ENCODE results near the gene EIF3F. TPM values are rescaled to one million over a fixed set of nuclear protein-coding genes. Genes with fewer than 3 reads are reported as not detected.

EIF3F gene
- total and polyA plus RNA-seq, 8 donors = 153 to 400 (median 347) TPM

DNA sequence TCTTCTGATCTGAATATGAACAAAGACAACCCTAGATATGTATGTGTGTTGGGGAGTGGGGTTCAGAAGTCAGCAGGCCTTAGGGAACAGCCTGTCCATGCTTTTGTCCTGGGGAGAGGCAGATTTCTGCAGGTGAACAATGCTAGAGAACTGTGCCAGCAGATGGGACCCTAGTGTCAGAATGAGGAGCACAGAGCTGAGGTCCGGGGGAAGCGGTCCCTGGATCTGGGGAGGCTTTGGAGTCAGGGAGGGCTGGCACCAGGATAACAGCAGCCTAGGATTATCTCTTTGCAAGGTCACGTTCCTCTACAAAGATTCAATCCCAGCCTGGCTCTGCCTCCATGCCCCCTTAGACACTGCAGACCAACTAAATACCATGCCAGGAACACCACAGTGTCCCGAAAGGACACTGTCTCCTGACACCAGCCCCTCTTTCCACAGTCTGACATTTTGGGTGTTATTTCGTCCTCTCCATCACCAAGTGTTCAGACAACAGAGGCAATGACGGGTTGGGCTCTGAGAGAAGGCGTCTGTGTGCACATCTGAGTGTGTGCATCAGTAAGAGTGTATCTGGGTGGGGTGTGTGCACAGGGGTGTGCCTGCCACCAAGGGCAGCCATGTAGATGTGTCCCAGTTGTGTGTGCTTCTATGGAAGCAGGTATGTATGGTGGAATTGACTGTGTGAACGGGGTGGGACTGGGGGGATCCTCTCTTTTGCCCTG is 43.5 kb downstream of the EIF3F start:
- no peak overlapping the region for H3K4me3 ChIP-seq
- H3K4me1 ChIP-seq = peaks cover 4 to 6% of the 10 kb centered on the region in 2 donors
- DNase-seq = no peak
- H3K27ac ChIP-seq = no peak overlapping the region
- no peaks in the 10 kb centered on the region for H3K9me3 ChIP-seq
- TF ChIP-seq, protein P1, sequence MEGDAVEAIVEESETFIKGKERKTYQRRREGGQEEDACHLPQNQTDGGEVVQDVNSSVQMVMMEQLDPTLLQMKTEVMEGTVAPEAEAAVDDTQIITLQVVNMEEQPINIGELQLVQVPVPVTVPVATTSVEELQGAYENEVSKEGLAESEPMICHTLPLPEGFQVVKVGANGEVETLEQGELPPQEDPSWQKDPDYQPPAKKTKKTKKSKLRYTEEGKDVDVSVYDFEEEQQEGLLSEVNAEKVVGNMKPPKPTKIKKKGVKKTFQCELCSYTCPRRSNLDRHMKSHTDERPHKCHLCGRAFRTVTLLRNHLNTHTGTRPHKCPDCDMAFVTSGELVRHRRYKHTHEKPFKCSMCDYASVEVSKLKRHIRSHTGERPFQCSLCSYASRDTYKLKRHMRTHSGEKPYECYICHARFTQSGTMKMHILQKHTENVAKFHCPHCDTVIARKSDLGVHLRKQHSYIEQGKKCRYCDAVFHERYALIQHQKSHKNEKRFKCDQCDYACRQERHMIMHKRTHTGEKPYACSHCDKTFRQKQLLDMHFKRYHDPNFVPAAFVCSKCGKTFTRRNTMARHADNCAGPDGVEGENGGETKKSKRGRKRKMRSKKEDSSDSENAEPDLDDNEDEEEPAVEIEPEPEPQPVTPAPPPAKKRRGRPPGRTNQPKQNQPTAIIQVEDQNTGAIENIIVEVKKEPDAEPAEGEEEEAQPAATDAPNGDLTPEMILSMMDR (IDR thresholded peaks at IDR 0.05) = no peak
- H3K27me3 ChIP-seq = peaks cover 0 to 40% of the 10 kb centered on the region in 2 donors
- ATAC-seq = no peak
- no peaks in the 10 kb centered on the region for H3K36me3 ChIP-seq
- intact Hi-C loops (cut with DNase I) = loop anchor here in 1 of 2 donors (10.0 kb wide), 1 partner anchor 54 kb away; the partner anchor contains the start of gene TUB

DNA sequence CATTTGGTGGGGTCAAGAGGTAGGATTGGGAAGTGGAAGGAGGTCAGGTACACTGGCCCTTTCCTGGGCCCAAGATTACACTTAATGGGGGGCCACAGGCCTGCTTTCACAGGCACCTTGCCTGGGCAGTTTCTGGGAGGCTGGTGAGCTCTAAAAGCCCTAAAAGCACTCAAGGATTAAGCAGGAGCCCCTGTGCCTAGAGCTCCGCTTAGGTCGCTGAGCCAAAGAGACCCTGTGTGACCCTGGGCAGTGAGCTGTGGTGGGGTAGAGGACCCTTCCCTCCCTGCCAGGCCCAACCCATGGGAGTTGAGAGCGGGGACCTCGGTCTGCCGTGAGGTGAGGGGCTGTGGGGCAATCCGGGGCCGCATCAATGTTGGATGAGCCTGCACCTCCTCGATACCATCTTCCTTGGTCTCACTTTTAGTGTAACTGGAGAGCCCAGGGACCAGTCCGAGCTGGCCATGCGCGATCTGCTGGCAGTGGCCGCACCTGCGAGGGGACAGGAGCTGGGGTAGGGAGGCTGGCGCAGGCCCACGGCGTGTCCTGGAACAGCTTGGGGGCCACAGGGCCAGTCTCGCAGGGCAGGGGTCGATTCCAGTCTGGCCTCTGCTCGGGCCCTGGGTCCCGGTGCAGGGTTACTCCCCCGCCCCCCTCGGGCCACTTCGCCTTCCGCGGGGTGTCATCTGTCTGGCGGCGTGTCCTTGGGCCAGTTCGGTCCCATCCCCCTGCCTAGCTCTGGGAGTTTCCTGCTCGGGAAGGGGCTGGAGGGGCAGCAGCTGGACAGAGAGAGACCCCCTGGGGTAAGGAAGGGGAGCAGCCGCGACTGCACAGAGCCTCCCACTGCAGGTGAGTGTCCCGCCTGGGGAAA is 44.3 kb downstream of the EIF3F start:
- TF ChIP-seq, protein P1 (IDR thresholded peaks at IDR 0.05) = no peak
- no peak for ATAC-seq

DNA sequence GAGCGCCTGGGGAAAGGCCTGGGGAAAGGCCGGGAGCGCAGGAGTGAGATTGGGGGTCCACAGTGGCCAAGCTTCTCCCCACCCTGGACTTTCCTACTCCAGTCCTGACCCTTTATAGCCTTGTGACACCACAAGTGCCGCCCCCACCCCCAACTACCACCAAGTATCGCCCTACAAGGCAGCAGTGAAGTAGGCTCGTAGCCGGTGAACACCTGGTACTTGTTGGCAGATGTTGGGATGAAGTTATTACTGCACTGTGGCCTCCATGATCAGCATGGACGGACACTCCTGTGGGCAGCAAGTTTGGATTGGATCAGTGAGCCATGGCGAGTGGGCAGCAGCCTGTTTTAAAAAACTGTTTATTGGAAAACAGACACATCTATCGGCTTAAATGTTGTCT is 45.0 kb downstream of the EIF3F start:
- TF ChIP-seq, protein P1 (IDR thresholded peaks at IDR 0.05) = no peak
- Histone ChIP-seq H3K4me3 (no peak overlapping the region), H3K4me1 (peaks cover 4 to 6% of the 10 kb centered on the region in 2 donors), H3K36me3 (no peaks in the 10 kb centered on the region), H3K9me3 (no peaks in the 10 kb centered on the region), H3K27ac (no peak overlapping the region), H3K27me3 (peaks cover 0 to 40% of the 10 kb centered on the region in 2 donors)
- ATAC-seq (no peak), DNase-seq (no peak)
- intact Hi-C loops (cut with DNase I) = loop anchor here in 1 of 2 donors (10.0 kb wide), 1 partner anchor 53 kb away; the partner anchor contains the start of gene TUB

More for the DNA sequence above, 44.3 kb downstream of the EIF3F start:
- Histone ChIP-seq H3K36me3 (no peaks in the 10 kb centered on the region), H3K4me3 (no peak overlapping the region), H3K9me3 (no peaks in the 10 kb centered on the region), H3K27ac (no peak overlapping the region), H3K27me3 (peaks cover 0 to 40% of the 10 kb centered on the region in 2 donors), H3K4me1 (peaks cover 4 to 6% of the 10 kb centered on the region in 2 donors)
- no peak for DNase-seq
- intact Hi-C loops (cut with DNase I) = loop anchor here in 1 of 2 donors (10.0 kb wide), 1 partner anchor 53 kb away; the partner anchor contains the start of gene TUB

DNA sequence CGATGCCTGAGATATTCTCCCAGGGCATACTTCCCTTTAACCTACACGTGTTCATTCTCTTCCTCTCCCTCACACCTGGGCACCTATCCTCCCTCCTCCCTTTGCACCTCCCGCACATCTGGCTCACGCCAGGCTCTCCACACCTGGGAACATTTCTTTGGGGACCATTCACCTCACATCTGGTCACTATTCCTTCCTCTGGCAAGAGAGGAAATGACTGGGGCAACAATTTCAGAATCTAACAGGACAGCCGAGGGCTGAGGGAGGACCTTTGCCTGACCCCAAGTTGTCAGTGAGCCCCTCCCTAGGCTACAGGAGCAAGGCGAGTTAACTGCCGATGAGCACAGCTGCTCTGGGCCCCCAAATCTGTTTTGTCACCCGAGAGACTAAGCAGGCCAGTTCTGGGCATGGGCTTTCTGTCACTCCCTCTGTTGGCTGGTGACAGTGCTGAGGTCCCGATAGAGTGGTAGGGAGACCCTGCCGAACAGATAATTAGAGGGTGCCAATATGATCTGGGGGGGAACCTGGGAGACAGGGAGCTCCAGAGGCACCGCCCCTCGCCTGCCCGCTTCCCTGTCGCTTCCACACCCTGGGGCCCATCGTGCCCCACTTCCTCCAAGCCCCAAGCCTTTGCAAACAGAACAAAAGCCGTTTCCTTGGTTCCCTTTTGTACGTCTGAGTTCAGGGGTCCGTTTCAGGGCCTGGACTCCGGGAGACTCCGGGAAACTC is 45.6 kb downstream of the EIF3F start:
- Histone ChIP-seq H3K9me3 (no peaks in the 10 kb centered on the region), H3K27me3 (peaks cover 0 to 40% of the 10 kb centered on the region in 2 donors), H3K4me1 (peaks cover 4 to 6% of the 10 kb centered on the region in 2 donors), H3K4me3 (no peak overlapping the region), H3K27ac (no peak overlapping the region), H3K36me3 (no peaks in the 10 kb centered on the region)
- TF ChIP-seq, protein P1 (IDR thresholded peaks at IDR 0.05) = no peak
- DNase-seq (no peak), ATAC-seq (no peak)
- intact Hi-C loops (cut with DNase I) = loop anchor here in 1 of 2 donors (10.0 kb wide), 1 partner anchor 52 kb away; the partner anchor contains the start of gene TUB

Data from left lung (tissue), 10 donors.